Keratinocyte (primary cell): ENCODE results near the gene TPCN1. TPM values are rescaled to one million over a fixed set of nuclear protein-coding genes. Genes with fewer than 3 reads are reported as not detected.

Experiments used
- DNase-seq: peaks from one replicate; pipeline ENCODE4 v3.0.0-alpha.2; 2011; ENCODE audit warnings: low read depth, missing footprints, low spot score
- FAIRE-seq: peaks from 2 replicates; lab custom pipeline; 2011; peaks lifted over from hg19 to GRCh38; lab: Jason Lieb, UNC
- H2AFZ ChIP-seq: 2 replicates; pipeline ENCODE4 v1.6.0; 2012; ENCODE audit warnings: low read length, control low read depth, inconsistent platforms; ENCODE audit not compliant: control insufficient read depth
- H3K27ac ChIP-seq: 2 replicates; pipeline ENCODE4 v1.5.1; 2011; ENCODE audit warnings: low read length; ENCODE audit not compliant: control insufficient read depth, insufficient read depth
- H3K27me3 ChIP-seq: 3 replicates; pipeline ENCODE4 v1.6.0; 2011; ENCODE audit warnings: low read length; ENCODE audit not compliant: control insufficient read depth, insufficient read depth; ENCODE audit errors: extremely low read depth
- H3K36me3 ChIP-seq, 2 experiments: 2 replicates in 1 of 2; 3 replicates in 1 of 2; pipeline ENCODE4 v1.5.1; 2011; ENCODE audit warnings: low read length in 2 of 2, mild to moderate bottlenecking in 1 of 2; ENCODE audit not compliant: control insufficient read depth in 2 of 2, insufficient read depth in 2 of 2; ENCODE audit errors: extremely low read depth in 1 of 2
- H3K4me1 ChIP-seq: 3 replicates; pipeline ENCODE4 v1.5.1; 2011; ENCODE audit warnings: low read length; ENCODE audit not compliant: control insufficient read depth, insufficient read depth; ENCODE audit errors: extremely low read depth
- H3K4me2 ChIP-seq: 3 replicates; pipeline ENCODE4 v1.6.0; 2011; ENCODE audit warnings: low read depth, low read length; ENCODE audit not compliant: control insufficient read depth, insufficient read depth; ENCODE audit errors: extremely low read depth
- H3K4me3 ChIP-seq, 3 experiments: fragments of 200-600 bp in 1 of 3; sonication (generic) in 1 of 3; 2 replicates in 2 of 3; 3 replicates in 1 of 3; pipeline ENCODE4 v1.5.1; 2011 to 2016; ENCODE audit warnings: low read length in 3 of 3, mild to moderate bottlenecking in 3 of 3, control low read depth in 2 of 3, inconsistent platforms in 1 of 3, low read depth in 1 of 3, mixed read lengths in 1 of 3, mixed run types in 1 of 3, moderate library complexity in 1 of 3; ENCODE audit not compliant: control insufficient read depth in 2 of 3, insufficient read depth in 2 of 3; ENCODE audit errors: extremely low read depth in 1 of 3
- H3K79me2 ChIP-seq: 2 replicates; pipeline ENCODE4 v1.6.0; 2012; ENCODE audit warnings: low read length; ENCODE audit not compliant: control insufficient read depth, insufficient read depth
- H3K9ac ChIP-seq: 3 replicates; pipeline ENCODE4 v1.6.0; 2011; ENCODE audit warnings: low read length; ENCODE audit not compliant: control insufficient read depth, insufficient read depth; ENCODE audit errors: extremely low read depth
- H3K9me1 ChIP-seq: 3 replicates; pipeline ENCODE4 v1.6.0; 2011; ENCODE audit warnings: low read length; ENCODE audit not compliant: control insufficient read depth, insufficient read depth; ENCODE audit errors: extremely low read depth
- H3K9me3 ChIP-seq: 2 replicates; pipeline ENCODE4 v1.5.1; 2012; ENCODE audit warnings: low read depth, low read length; ENCODE audit not compliant: control insufficient read depth
- H4K20me1 ChIP-seq: 3 replicates; pipeline ENCODE4 v1.6.0; 2011; ENCODE audit warnings: low read length; ENCODE audit not compliant: control insufficient read depth, insufficient read depth; ENCODE audit errors: extremely low read depth
- CTCF ChIP-seq, 3 experiments: IDR thresholded peaks in 1 of 3; conservative IDR thresholded peaks in 1 of 3; optimal IDR thresholded peaks in 1 of 3; 2 replicates in 2 of 3; 3 replicates in 1 of 3; pipeline versions ENCODE3 to v1.5.1; 2011; ENCODE audit warnings: low read length in 3 of 3, mild to moderate bottlenecking in 3 of 3, moderate library complexity in 2 of 3, control low read depth in 1 of 3, inconsistent platforms in 1 of 3; ENCODE audit not compliant: insufficient read depth in 2 of 3; ENCODE audit errors: extremely low read depth in 1 of 3
- EZH2 ChIP-seq: IDR thresholded peaks from one replicate; pipeline ENCODE4 v1.6.1; 2012; ENCODE audit warnings: inconsistent platforms, mild to moderate bottlenecking, low read length, moderate library complexity
- dilution Hi-C: fragments of 300-500 bp; cut with MboI; formaldehyde crosslinking; loops from one replicate; pipeline ENCODE4 v1.7.0; 2020; ENCODE audit warnings: low sequenced_read_pairs; ENCODE audit not compliant: extremely low pct_ligation_motif_present
- polyA plus RNA-seq, 5 experiments: library from polyadenylated mRNA; depleted of rRNA in 3 of 5; stranded (reverse) in 3 of 5; stranded (forward) in 1 of 5; unstranded in 1 of 5; fragments of >200 nt; gene quantifications; 1 replicate in 1 of 5; 2 replicates in 3 of 5; 3 replicates in 1 of 5; pipeline versions ENCODE4 v1.2.1 to v1.2.3, GENCODE V29; 2011 to 2012; ENCODE audit warnings: missing spikeins in 2 of 5, low read depth in 1 of 5, low replicate concordance in 1 of 5

The TPCN1 gene
- polyA plus RNA-seq, 1 donor (not counting 4 experiments of a cell fraction or from before 2014, with no cell fraction given), result 6.8 TPM

- Histone ChIP-seq H3K79me2 (no peaks in the 10 kb centered on the region), H3K9me1 (peaks cover 2% of the 10 kb centered on the region), H3K4me3 (peak overlapping the region in 1 of 3 experiments; percentile 19), H4K20me1 (no peaks in the 10 kb centered on the region), H3K27ac (peak overlapping the region; percentile 38), H3K36me3 (peaks cover 0 to 4% of the 10 kb centered on the region in 2 experiments), H3K27me3 (no peaks in the 10 kb centered on the region), H3K9ac (peak overlapping the region; percentile 48), H3K4me1 (peaks cover 14% of the 10 kb centered on the region), H2AFZ (no peak overlapping the region), H3K9me3 (no peaks in the 10 kb centered on the region), H3K4me2 (peak overlapping the region; percentile 73)
- FAIRE-seq, result no peak
- dilution Hi-C loops, result no loop called here
- TF ChIP-seq CTCF (optimal IDR thresholded peaks at IDR 0.05 in 1 of 3, IDR thresholded peaks at IDR 0.05 in 1 of 3, conservative IDR thresholded peaks at IDR 0.05 in 1 of 3; ENCODE audit: extremely low read depth in 1 of 3, insufficient read depth in 2 of 3, low read length in 3 of 3), result peak in 1 of 3 experiments; percentile 9
- no peak for TF ChIP-seq EZH2
- no peak for DNase-seq
These were observed 77.7 kb downstream of the TPCN1 start for GRCh38 chr12:113298861-113299545.

GRCh38 chr12:113299619-113300237 is 78.5 kb downstream of the TPCN1 start:
- H3K36me3 ChIP-seq, result peaks cover 0 to 2% of the 10 kb centered on the region in 2 experiments
- FAIRE-seq (peak; percentile 89), DNase-seq (peak; percentile 83)
- dilution Hi-C loops, result no loop called here
- H3K79me2 ChIP-seq, result no peaks in the 10 kb centered on the region
- peak overlapping the region; percentile 52 for H2AFZ ChIP-seq
- H4K20me1 ChIP-seq, result no peaks in the 10 kb centered on the region
- peaks cover 14% of the 10 kb centered on the region for H3K4me1 ChIP-seq
- no peak for TF ChIP-seq EZH2
- TF ChIP-seq CTCF (optimal IDR thresholded peaks at IDR 0.05 in 1 of 3, IDR thresholded peaks at IDR 0.05 in 1 of 3, conservative IDR thresholded peaks at IDR 0.05 in 1 of 3; ENCODE audit: extremely low read depth in 1 of 3, insufficient read depth in 2 of 3, low read length in 3 of 3), result no peak
- H3K9me1 ChIP-seq, result peaks cover 2% of the 10 kb centered on the region
- H3K9me3 ChIP-seq, result no peaks in the 10 kb centered on the region
- peak overlapping the region in 1 of 3 experiments; percentile 19 for H3K4me3 ChIP-seq
- peak overlapping the region; percentile 48 for H3K9ac ChIP-seq
- peak overlapping the region; percentile 73 for H3K4me2 ChIP-seq
- H3K27ac ChIP-seq, result peak overlapping the region; percentile 38
- H3K27me3 ChIP-seq, result no peaks in the 10 kb centered on the region
